HCT116 (cell line): ENCODE data around the gene KLHDC7A. TPM values are rescaled to one million over a fixed set of nuclear protein-coding genes. Genes with fewer than 3 reads are reported as not detected.

Source experiments
- ATAC-seq: fragments of 200-7000 bp; cut with Tn5 transposase; 2 replicates; pipeline ENCODE4 v1.9.1; 2020; ENCODE audit warnings: mild to moderate bottlenecking, moderate library complexity
- BruUV-seq: library from RNA; stranded (reverse); fragments of 400-500 nt; replicated peaks from 2 replicates; lab custom pipeline; 2021; lab: Mats Ljungman, UMichigan
- CTCF ChIA-PET: fragments of 300-600 bp; sonication (Branson Sonifier 250); formaldehyde crosslinking; loops from one replicate; lab custom pipeline; 2021; ENCODE audit warnings: antibody characterized with exemption; lab: Charles Lee
- POLR2A ChIA-PET: fragments of 300-600, 350-600 bp; sonication (Branson Sonifier 250); formaldehyde crosslinking; loops from one replicate; lab custom pipeline; 2021; ENCODE audit warnings: antibody characterized with exemption; lab: Charles Lee
- RAD21 ChIA-PET, 2 experiments: fragments of 300-600 bp; sonication (Branson Sonifier 250); formaldehyde crosslinking; loops; one replicate each; lab custom pipeline; 2023; ENCODE audit warnings: low total read pairs in 2 of 2; ENCODE audit not compliant: uncharacterized antibody in 2 of 2, unreplicated experiment in 2 of 2, low non-redundant PET in 1 of 2; lab: Charles Lee
- DNase-seq: peaks from one replicate; pipeline ENCODE4 v3.0.0-alpha.2; 2010; ENCODE audit warnings: low read depth, low spot score
- H2AFZ ChIP-seq: fragments of 200-600 bp; shearing (Covaris generic), sonication (generic); 2 replicates; pipeline ENCODE4 v1.6.1; 2017; ENCODE audit warnings: low read depth, mixed run types, mixed read lengths, antibody characterized with exemption, low read length; ENCODE audit not compliant: poor library complexity, severe bottlenecking
- H3K27ac ChIP-seq: 2 replicates; pipeline ENCODE4 v1.5.1; 2012; ENCODE audit warnings: low read depth, low read length
- H3K27me3 ChIP-seq: fragments of 200-600 bp; sonication (generic); 2 replicates; pipeline ENCODE4 v1.6.1; 2016; ENCODE audit warnings: mixed run types, low read length, mixed read lengths; ENCODE audit not compliant: insufficient read depth
- H3K36me3 ChIP-seq, 2 experiments: fragments of 200-500 bp in 1 of 2; fragments of 200-600 bp in 1 of 2; sonication (Bioruptor generic) in 1 of 2; sonication (generic) in 1 of 2; 2 replicates each; pipeline versions ENCODE4 v1.5.1 to v1.6.1; 2014 to 2016; ENCODE audit warnings: low read length in 2 of 2, inconsistent platforms in 1 of 2, mixed read lengths in 1 of 2, mixed run types in 1 of 2; ENCODE audit not compliant: insufficient read depth in 2 of 2, control insufficient read depth in 1 of 2
- H3K4me1 ChIP-seq, 2 experiments: fragments of 200-600 bp in 1 of 2; sonication (generic) in 1 of 2; 2 replicates each; pipeline versions ENCODE4 v1.5.1 to v1.6.1; 2012 to 2017; ENCODE audit warnings: low read length in 2 of 2, inconsistent platforms in 1 of 2, mild to moderate bottlenecking in 1 of 2, mixed read lengths in 1 of 2, mixed run types in 1 of 2, moderate library complexity in 1 of 2; ENCODE audit not compliant: insufficient read depth in 2 of 2, control insufficient read depth in 1 of 2
- H3K4me2 ChIP-seq: fragments of 200-600 bp; sonication (generic); 2 replicates; pipeline ENCODE4 v1.6.1; 2017; ENCODE audit warnings: mixed run types, low read length, mixed read lengths
- H3K4me3 ChIP-seq, 2 experiments: fragments of 200-600 bp in 1 of 2; sonication (generic) in 1 of 2; replicated peaks in 1 of 2; 2 replicates each; pipeline ENCODE4 v1.5.1; 2011 to 2016; ENCODE audit warnings: low read length in 2 of 2, control low read depth in 1 of 2, low read depth in 1 of 2, mild to moderate bottlenecking in 1 of 2, mixed read lengths in 1 of 2, mixed run types in 1 of 2
- H3K79me2 ChIP-seq: fragments of 200-600 bp; sonication (generic); 2 replicates; pipeline ENCODE4 v1.6.1; 2017; ENCODE audit warnings: mild to moderate bottlenecking, mixed run types, low read length, moderate library complexity, mixed read lengths; ENCODE audit not compliant: insufficient read depth
- H3K9ac ChIP-seq: fragments of 200-600 bp; sonication (generic); 2 replicates; pipeline ENCODE4 v1.6.1; 2016; ENCODE audit warnings: low read length, mixed read lengths
- H3K9me2 ChIP-seq: fragments of 200-600 bp; sonication (generic), shearing (Covaris generic); 2 replicates; pipeline ENCODE4 v1.6.1; 2017; ENCODE audit warnings: mixed run types, mild to moderate bottlenecking, moderate library complexity; ENCODE audit not compliant: insufficient read depth
- H3K9me3 ChIP-seq, 2 experiments: fragments of 200-500 bp in 1 of 2; fragments of 200-600 bp in 1 of 2; sonication (Bioruptor generic) in 1 of 2; sonication (generic) in 1 of 2; 2 replicates each; pipeline ENCODE4 v1.6.1; 2014 to 2017; ENCODE audit warnings: low read length in 2 of 2, mixed read lengths in 2 of 2, inconsistent platforms in 1 of 2, low read depth in 1 of 2, mild to moderate bottlenecking in 1 of 2, mixed run types in 1 of 2, moderate library complexity in 1 of 2; ENCODE audit not compliant: control insufficient read depth in 1 of 2, insufficient read depth in 1 of 2
- H4K20me1 ChIP-seq: fragments of 200-600 bp; sonication (generic), shearing (Covaris generic); 2 replicates; pipeline ENCODE4 v1.6.1; 2017; ENCODE audit warnings: mixed run types, mild to moderate bottlenecking, moderate library complexity; ENCODE audit not compliant: insufficient read depth
- MAX ChIP-seq: IDR thresholded peaks from 2 replicates; pipeline ENCODE4 v1.6.1; 2012
- POLR2AphosphoS5 ChIP-seq: IDR thresholded peaks from 2 replicates; pipeline ENCODE4 v1.6.1; 2011; ENCODE audit warnings: mild to moderate bottlenecking, low read depth, low read length, moderate library complexity
- intact Hi-C: fragments of 100-400 bp; cut with micrococcal nuclease; formaldehyde crosslinking; loops from 2 replicates; pipeline ENCODE4 v1.10.0; 2022
- total RNA-seq: library from RNA; stranded (reverse); gene quantifications from one replicate; pipeline ENCODE4 v1.2.1, GENCODE V29; 2021; ENCODE audit not compliant: unreplicated experiment
- TF ChIP-seq, protein P1 (sequence below): IDR thresholded peaks from 2 replicates; pipeline ENCODE4 v1.6.1; 2012; ENCODE audit warnings: low read depth

Gene KLHDC7A
- total RNA-seq, 1 experiment from 2014 or later: 0.30 TPM

GRCh38 chr1:18440385-18441226, 40.1 kb upstream of the KLHDC7A start:
- no peaks in the 10 kb centered on the region for H3K9me3 ChIP-seq
- H3K36me3 ChIP-seq: no peaks in the 10 kb centered on the region
- no peaks in the 10 kb centered on the region for H4K20me1 ChIP-seq
- CTCF ChIA-PET: no interaction called here
- H3K9ac ChIP-seq: no peak overlapping the region
- POLR2A ChIA-PET: no interaction called here
- H3K4me3 ChIP-seq: no peak overlapping the region
- intact Hi-C loops: no loop called here
- ATAC-seq: no peak
- RAD21 ChIA-PET: no interaction called here
- no TSS peak for BruUV-seq
- no peak overlapping the region for H3K27ac ChIP-seq
- no peaks in the 10 kb centered on the region for H3K9me2 ChIP-seq
- no peak overlapping the region for H3K4me2 ChIP-seq
- H2AFZ ChIP-seq: no peak overlapping the region
- 0 out of 4 replicates have a peak, but pooled peaks cover 0 to 4% of the 10 kb centered on the region in 2 experiments for H3K4me1 ChIP-seq
- TF ChIP-seq, protein P1, sequence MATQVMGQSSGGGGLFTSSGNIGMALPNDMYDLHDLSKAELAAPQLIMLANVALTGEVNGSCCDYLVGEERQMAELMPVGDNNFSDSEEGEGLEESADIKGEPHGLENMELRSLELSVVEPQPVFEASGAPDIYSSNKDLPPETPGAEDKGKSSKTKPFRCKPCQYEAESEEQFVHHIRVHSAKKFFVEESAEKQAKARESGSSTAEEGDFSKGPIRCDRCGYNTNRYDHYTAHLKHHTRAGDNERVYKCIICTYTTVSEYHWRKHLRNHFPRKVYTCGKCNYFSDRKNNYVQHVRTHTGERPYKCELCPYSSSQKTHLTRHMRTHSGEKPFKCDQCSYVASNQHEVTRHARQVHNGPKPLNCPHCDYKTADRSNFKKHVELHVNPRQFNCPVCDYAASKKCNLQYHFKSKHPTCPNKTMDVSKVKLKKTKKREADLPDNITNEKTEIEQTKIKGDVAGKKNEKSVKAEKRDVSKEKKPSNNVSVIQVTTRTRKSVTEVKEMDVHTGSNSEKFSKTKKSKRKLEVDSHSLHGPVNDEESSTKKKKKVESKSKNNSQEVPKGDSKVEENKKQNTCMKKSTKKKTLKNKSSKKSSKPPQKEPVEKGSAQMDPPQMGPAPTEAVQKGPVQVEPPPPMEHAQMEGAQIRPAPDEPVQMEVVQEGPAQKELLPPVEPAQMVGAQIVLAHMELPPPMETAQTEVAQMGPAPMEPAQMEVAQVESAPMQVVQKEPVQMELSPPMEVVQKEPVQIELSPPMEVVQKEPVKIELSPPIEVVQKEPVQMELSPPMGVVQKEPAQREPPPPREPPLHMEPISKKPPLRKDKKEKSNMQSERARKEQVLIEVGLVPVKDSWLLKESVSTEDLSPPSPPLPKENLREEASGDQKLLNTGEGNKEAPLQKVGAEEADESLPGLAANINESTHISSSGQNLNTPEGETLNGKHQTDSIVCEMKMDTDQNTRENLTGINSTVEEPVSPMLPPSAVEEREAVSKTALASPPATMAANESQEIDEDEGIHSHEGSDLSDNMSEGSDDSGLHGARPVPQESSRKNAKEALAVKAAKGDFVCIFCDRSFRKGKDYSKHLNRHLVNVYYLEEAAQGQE: no peak
- TF ChIP-seq POLR2AphosphoS5 (no peak), MAX (no peak)
- H3K79me2 ChIP-seq: no peaks in the 10 kb centered on the region
- no peak for DNase-seq
- H3K27me3 ChIP-seq: peaks cover 16% of the 10 kb centered on the region
